Activated T-cell treated with anti-CD3 and anti-CD28 coated beads, Interleukin-2, amount 50 U/mL, for 24 hours (primary cell): Measurements from ENCODE around the gene MUC4.

Source experiments
- DNase-seq: peaks from one replicate; pipeline ENCODE4 v3.0.0-alpha.2; 2020
- H3K27ac Mint-ChIP-seq: 2 replicates; pipeline ENCODE4 v1.8.0; 2020; ENCODE audit warnings: mild to moderate bottlenecking, mixed read lengths
- H3K27me3 Mint-ChIP-seq: 2 replicates; pipeline ENCODE4 v1.8.0; 2020; ENCODE audit warnings: mixed read lengths
- H3K36me3 Mint-ChIP-seq: 2 replicates; pipeline ENCODE4 v1.8.0; 2020; ENCODE audit warnings: low read depth, mixed read lengths
- H3K4me1 Mint-ChIP-seq: 2 replicates; pipeline ENCODE4 v1.8.0; 2020; ENCODE audit warnings: low read depth, mixed read lengths
- H3K4me3 Mint-ChIP-seq: 2 replicates; pipeline ENCODE4 v1.8.0; 2020; ENCODE audit warnings: mild to moderate bottlenecking, moderate library complexity, mixed read lengths
- H3K9me3 Mint-ChIP-seq: 2 replicates; pipeline ENCODE4 v1.8.0; 2020; ENCODE audit warnings: mixed read lengths

Gene MUC4

GRCh38 chr3:195699860-195700259 is 111.9 kb downstream of the MUC4 start:
- no peak overlapping the region for H3K27ac Mint-ChIP-seq
- H3K4me3 Mint-ChIP-seq, result no peak overlapping the region
- peaks cover 26% of the 10 kb centered on the region for H3K36me3 Mint-ChIP-seq
- H3K4me1 Mint-ChIP-seq, result peaks cover 1% of the 10 kb centered on the region
- DNase-seq, result no peak
- no peaks in the 10 kb centered on the region for H3K9me3 Mint-ChIP-seq
- no peaks in the 10 kb centered on the region for H3K27me3 Mint-ChIP-seq

- H3K36me3 Mint-ChIP-seq, result peaks cover 26% of the 10 kb centered on the region
- DNase-seq, result no peak
- no peaks in the 10 kb centered on the region for H3K27me3 Mint-ChIP-seq
- peaks cover 1% of the 10 kb centered on the region for H3K4me1 Mint-ChIP-seq
- no peaks in the 10 kb centered on the region for H3K9me3 Mint-ChIP-seq
- H3K27ac Mint-ChIP-seq, result no peak overlapping the region
- no peak overlapping the region for H3K4me3 Mint-ChIP-seq
Observed at GRCh38 chr3:195699388-195699771, 112.3 kb downstream of the MUC4 start.

- no peak for DNase-seq
- Mint-ChIP-seq H3K27me3 (no peaks in the 10 kb centered on the region), H3K27ac (no peak overlapping the region), H3K4me3 (no peak overlapping the region), H3K36me3 (peaks cover 32% of the 10 kb centered on the region), H3K4me1 (peaks cover 1% of the 10 kb centered on the region), H3K9me3 (no peaks in the 10 kb centered on the region)
Observed at GRCh38 chr3:195698647-195699387, 112.9 kb downstream of the MUC4 start.

- Mint-ChIP-seq H3K4me3 (no peak overlapping the region), H3K27ac (no peak overlapping the region), H3K9me3 (no peaks in the 10 kb centered on the region), H3K4me1 (peaks cover 1% of the 10 kb centered on the region), H3K36me3 (peaks cover 37% of the 10 kb centered on the region), H3K27me3 (no peaks in the 10 kb centered on the region)
- DNase-seq, result no peak
Observed at GRCh38 chr3:195698325-195698646, 113.4 kb downstream of the MUC4 start.

- Mint-ChIP-seq H3K4me3 (no peak overlapping the region), H3K27ac (peak overlapping the region; percentile 24), H3K27me3 (no peaks in the 10 kb centered on the region), H3K9me3 (no peaks in the 10 kb centered on the region), H3K4me1 (peaks cover 4% of the 10 kb centered on the region), H3K36me3 (peaks cover 42% of the 10 kb centered on the region)
- no peak for DNase-seq
Observed at GRCh38 chr3:195697582-195698324, 114.0 kb downstream of the MUC4 start.
